ENCODE measurements around the gene CDH23.

Gene CDH23

DNA sequence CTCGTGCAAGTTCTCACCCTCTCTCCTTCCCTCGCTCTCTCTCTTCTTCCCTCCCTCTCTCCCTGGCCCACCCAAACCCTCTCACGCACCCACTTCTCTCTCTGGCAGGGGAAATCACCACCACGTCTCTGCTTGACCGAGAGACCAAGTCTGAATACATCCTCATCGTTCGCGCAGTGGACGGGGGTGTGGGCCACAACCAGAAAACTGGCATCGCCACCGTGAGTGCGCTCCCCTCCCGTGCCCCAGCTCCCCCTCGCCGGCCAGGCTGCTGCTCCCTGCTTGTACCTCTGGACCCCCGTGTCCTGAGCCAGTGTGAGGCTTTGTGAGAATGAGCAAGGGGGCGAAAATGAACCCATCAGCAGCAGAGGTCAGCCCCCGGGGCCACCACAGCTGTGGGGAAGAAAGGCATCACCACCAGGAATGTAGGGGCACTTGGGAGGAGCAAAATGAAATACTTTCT is 297.4 kb downstream of the CDH23 start:
- Histone ChIP-seq H3K4me3 (ENCODE audit: low read length) (peak overlapping the region; percentile 54), H3K4me2 (ENCODE audit: low read depth, low read length) (peak overlapping the region; percentile 85), H3K9me3 (replicated peaks; ENCODE audit: insufficient read depth, low read length) (no peaks in the 10 kb centered on the region), H3K79me2 (ENCODE audit: low read length) (no peaks in the 10 kb centered on the region), H3K27ac (ENCODE audit: low read length) (peak overlapping the region; percentile 45; the same call in 1 of the 2 replicates), H3F3A (ENCODE audit: insufficient read depth, low read length) (no peaks in the 10 kb centered on the region), H3K36me3 (replicated peaks; ENCODE audit: insufficient read depth, low read length) (no peaks in the 10 kb centered on the region), H3K27me3 (replicated peaks; ENCODE audit: insufficient read depth, low read length) (no peaks in the 10 kb centered on the region), H3K9me2 (replicated peaks; ENCODE audit: insufficient read depth, low read length) (no peaks in the 10 kb centered on the region), H3K9ac (ENCODE audit: low read length) (peak overlapping the region; percentile 34; the same call in 1 of the 2 replicates), H2AFZ (ENCODE audit: low read length) (peak overlapping the region; percentile 76), H3K4me1 (ENCODE audit: low read length) (peaks cover 14% of the 10 kb centered on the region), H4K20me1 (ENCODE audit: insufficient read depth, low read length) (no peaks in the 10 kb centered on the region)
- TF ChIP-seq EZH2phosphoT487 (IDR thresholded peaks at IDR 0.05; ENCODE audit: low read length) (no peak), EZH2 (optimal IDR thresholded peaks at IDR 0.05; ENCODE audit: low read depth, low read length) (no peak)
- no peak for DNase-seq

DNA sequence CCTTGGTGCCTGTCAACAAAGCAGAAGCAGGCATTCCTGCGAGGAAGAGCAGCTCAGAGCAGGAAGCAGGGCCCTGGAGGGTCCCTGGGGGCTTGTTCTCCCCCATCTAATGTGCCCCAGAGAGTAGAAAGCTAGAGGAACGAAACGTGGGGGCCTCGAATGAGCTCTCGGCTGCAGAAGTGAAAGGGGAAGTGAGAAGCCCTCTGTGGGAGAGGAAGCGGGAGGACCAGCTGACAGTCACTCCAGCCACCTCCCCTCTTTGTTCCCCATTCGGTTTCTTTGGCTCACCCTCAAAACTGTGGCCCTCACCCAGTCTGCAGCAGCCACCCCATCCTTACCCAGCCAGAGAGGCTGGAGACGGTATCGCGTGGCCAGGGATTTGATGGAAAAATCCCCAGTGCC is 297.8 kb downstream of the CDH23 start:
- peak; percentile 59 for DNase-seq
- peaks cover 5% of the 10 kb centered on the region for H3K27me3 ChIP-seq (replicated peaks; ENCODE audit: insufficient read depth, low read length)
- peak overlapping the region; percentile 76 for H2AFZ ChIP-seq (ENCODE audit: low read length)
- peak overlapping the region; percentile 54 for H3K4me3 ChIP-seq (ENCODE audit: low read length)
- no peak for TF ChIP-seq CTCF (IDR thresholded peaks at IDR 0.05; ENCODE audit: low read length)
- TF ChIP-seq EZH2phosphoT487 (IDR thresholded peaks at IDR 0.05; ENCODE audit: low read length) = no peak
- no peak for TF ChIP-seq EZH2 (optimal IDR thresholded peaks at IDR 0.05; ENCODE audit: low read depth, low read length)
- peak overlapping the region; percentile 34; the same call in 1 of the 2 replicates for H3K9ac ChIP-seq (ENCODE audit: low read length)
- H3K9me2 ChIP-seq (replicated peaks; ENCODE audit: insufficient read depth, low read length) = no peaks in the 10 kb centered on the region
- no peaks in the 10 kb centered on the region for H4K20me1 ChIP-seq (ENCODE audit: insufficient read depth, low read length)
- peak overlapping the region; percentile 45; the same call in 1 of the 2 replicates for H3K27ac ChIP-seq (ENCODE audit: low read length)
- H3K4me2 ChIP-seq (ENCODE audit: low read depth, low read length) = peak overlapping the region; percentile 85
- no peaks in the 10 kb centered on the region for H3K36me3 ChIP-seq (replicated peaks; ENCODE audit: insufficient read depth, low read length)
- no peaks in the 10 kb centered on the region for H3K79me2 ChIP-seq (ENCODE audit: low read length)
- no peaks in the 10 kb centered on the region for H3F3A ChIP-seq (ENCODE audit: insufficient read depth, low read length)
- H3K9me3 ChIP-seq (replicated peaks; ENCODE audit: insufficient read depth, low read length) = no peaks in the 10 kb centered on the region
- peaks cover 14% of the 10 kb centered on the region for H3K4me1 ChIP-seq (ENCODE audit: low read length)

DNA sequence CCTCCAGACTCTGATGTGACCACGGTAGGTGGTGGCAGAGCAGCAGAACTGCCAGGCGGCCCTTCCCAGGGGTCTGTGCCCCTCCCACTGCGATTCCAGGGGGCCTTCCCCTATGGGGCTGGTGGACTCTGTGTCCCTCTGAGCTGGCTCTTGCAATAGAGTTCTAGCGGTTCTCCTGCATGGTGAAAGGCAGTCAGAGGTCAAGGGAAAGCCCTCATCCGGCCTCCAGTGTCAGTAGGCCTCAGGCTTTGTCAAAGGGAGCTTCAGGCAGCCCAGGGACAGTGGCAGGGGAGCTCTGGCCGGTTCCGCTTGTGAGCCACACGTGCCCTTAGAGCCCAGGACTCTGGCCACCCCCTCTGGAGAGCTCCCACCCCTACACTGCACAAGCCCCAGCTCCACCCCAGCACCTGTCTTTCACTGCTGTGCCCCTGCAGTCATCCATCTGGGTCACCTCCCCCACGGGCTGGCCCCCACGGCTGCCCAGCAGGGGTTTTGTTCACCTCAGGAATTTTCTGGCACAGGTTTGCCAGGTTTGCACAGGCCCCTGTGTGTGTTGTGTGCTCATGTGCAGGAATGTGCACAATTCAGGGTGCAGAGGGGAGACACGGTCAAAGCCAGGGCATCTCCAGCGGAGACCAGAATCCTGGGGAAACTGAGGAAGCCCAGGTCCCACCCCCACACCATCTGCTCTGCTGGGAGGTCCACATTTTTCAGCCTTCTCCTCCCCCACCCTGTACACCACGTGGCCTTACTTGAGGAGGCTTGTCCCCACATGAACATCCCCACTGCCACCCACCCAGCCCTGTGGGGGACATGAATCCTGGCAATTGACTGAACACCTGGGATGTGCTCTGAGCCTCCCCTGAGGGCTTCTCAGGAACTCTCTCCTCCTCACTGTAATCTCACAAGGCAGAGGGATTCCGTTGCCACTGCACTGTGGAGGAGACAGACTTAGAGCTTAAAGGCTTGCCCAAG is 299.1 kb downstream of the CDH23 start:
- H3K9me3 ChIP-seq (replicated peaks; ENCODE audit: insufficient read depth, low read length) = no peaks in the 10 kb centered on the region
- no peak for DNase-seq
- H3K27me3 ChIP-seq (replicated peaks; ENCODE audit: insufficient read depth, low read length) = peaks cover 13% of the 10 kb centered on the region
- no peak for TF ChIP-seq CTCF (IDR thresholded peaks at IDR 0.05; ENCODE audit: low read length)
- no peak for TF ChIP-seq EZH2phosphoT487 (IDR thresholded peaks at IDR 0.05; ENCODE audit: low read length)
- TF ChIP-seq EZH2 (optimal IDR thresholded peaks at IDR 0.05; ENCODE audit: low read depth, low read length) = no peak
- H3K9me2 ChIP-seq (replicated peaks; ENCODE audit: insufficient read depth, low read length) = no peaks in the 10 kb centered on the region
- no peak overlapping the region for H3K4me3 ChIP-seq (ENCODE audit: low read length)
- no peaks in the 10 kb centered on the region for H3K79me2 ChIP-seq (ENCODE audit: low read length)
- peaks cover 14% of the 10 kb centered on the region for H3K4me1 ChIP-seq (ENCODE audit: low read length)
- no peak overlapping the region for H3K27ac ChIP-seq (ENCODE audit: low read length)
- no peaks in the 10 kb centered on the region for H3F3A ChIP-seq (ENCODE audit: insufficient read depth, low read length)
- H2AFZ ChIP-seq (ENCODE audit: low read length) = no peak overlapping the region
- H3K9ac ChIP-seq (ENCODE audit: low read length) = no peak overlapping the region
- H4K20me1 ChIP-seq (ENCODE audit: insufficient read depth, low read length) = no peaks in the 10 kb centered on the region
- no peak overlapping the region for H3K4me2 ChIP-seq (ENCODE audit: low read depth, low read length)
- no peaks in the 10 kb centered on the region for H3K36me3 ChIP-seq (replicated peaks; ENCODE audit: insufficient read depth, low read length)

Measured in MM.1S (cell line).